Gastrocnemius medialis (tissue), 4 donors: ENCODE data around the gene RSL24D1. TPM values are rescaled to one million over a fixed set of nuclear protein-coding genes. Genes with fewer than 3 reads are reported as not detected.

Source experiments
- ATAC-seq, 2 donors: fragments of 150-250 bp; one replicate each; pipeline ENCODE4 v1.9.1; 2016
- DNase-seq, 2 donors: peaks; one replicate each; pipeline ENCODE4 v3.0.0-alpha.2; 2019
- H3K27ac ChIP-seq, 4 donors: fragments of 200-600 bp; sonication (generic); 1 replicate in 1 of 4; 2 replicates in 3 of 4; pipeline ENCODE4 v1.5.1; 2016 to 2018; ENCODE audit warnings: mild to moderate bottlenecking in 2 of 4, moderate library complexity in 1 of 4
- H3K27me3 ChIP-seq, 3 donors: fragments of 200-600 bp; sonication (generic) in 2 of 3; 1 replicate in 1 of 3; 2 replicates in 2 of 3; pipeline versions ENCODE4 v1.5.1 to v1.6.0; 2016 to 2019; ENCODE audit warnings: mild to moderate bottlenecking in 1 of 3, moderate library complexity in 1 of 3
- H3K36me3 ChIP-seq, 2 donors: fragments of 200-600 bp; sonication (generic) in 1 of 2; one replicate each; pipeline ENCODE4 v1.5.1; 2017 to 2018
- H3K4me1 ChIP-seq, 2 donors: fragments of 200-600 bp; sonication (generic) in 1 of 2; one replicate each; pipeline ENCODE4 v1.5.1; 2016 to 2017; ENCODE audit warnings: mild to moderate bottlenecking in 2 of 2
- H3K4me3 ChIP-seq, 4 donors: fragments of 200-600 bp; sonication (generic) in 3 of 4; 1 replicate in 1 of 4; 2 replicates in 3 of 4; pipeline ENCODE4 v1.5.1; 2016 to 2019; ENCODE audit warnings: mild to moderate bottlenecking in 2 of 4
- H3K9me3 ChIP-seq, 3 donors: fragments of 200-600 bp; sonication (generic) in 2 of 3; 1 replicate in 1 of 3; 2 replicates in 2 of 3; pipeline ENCODE4 v1.5.1; 2016 to 2019
- POLR2A ChIP-seq, 2 donors: fragments of 450-650 bp; IDR thresholded peaks; one replicate each; pipeline ENCODE4 v1.6.1; 2017; ENCODE audit warnings: antibody characterized with exemption in 2 of 2, mild to moderate bottlenecking in 2 of 2, moderate library complexity in 2 of 2
- in situ Hi-C, 4 donors: fragments of 200-750 bp; cut with MboI; loops; one replicate each; pipeline versions ENCODE4 v1.15.0 to v1.8.0; 2017; ENCODE audit warnings: low sequenced_read_pairs in 4 of 4
- intact Hi-C: fragments of 100-400 bp; cut with DNase I; formaldehyde crosslinking; loops from one replicate; pipeline ENCODE4 v1.15.1; 2023; ENCODE audit warnings: low total_unique reads
- total RNA-seq, 4 donors: library from RNA; depleted of rRNA; stranded (reverse); fragments of >200 nt; gene quantifications; one replicate each; pipeline versions ENCODE4 v1.1.0 to v1.2.3, GENCODE V29; 2016
- TF ChIP-seq, protein P1 (sequence below), 5 experiments: fragments of 450-650 bp in 3 of 5; fragments of 200-600 bp in 2 of 5; sonication (generic) in 2 of 5; IDR thresholded peaks in 4 of 5; conservative IDR thresholded peaks in 1 of 5; 1 replicate in 4 of 5; 2 replicates in 1 of 5; pipeline ENCODE4 v1.5.1; 2016 to 2019; ENCODE audit warnings: antibody characterized with exemption in 5 of 5, mild to moderate bottlenecking in 3 of 5, moderate library complexity in 3 of 5

The RSL24D1 gene
- total RNA-seq, 4 donors from 2014 or later, result 36.8 to 53.3 (median 52.0) TPM

DNA sequence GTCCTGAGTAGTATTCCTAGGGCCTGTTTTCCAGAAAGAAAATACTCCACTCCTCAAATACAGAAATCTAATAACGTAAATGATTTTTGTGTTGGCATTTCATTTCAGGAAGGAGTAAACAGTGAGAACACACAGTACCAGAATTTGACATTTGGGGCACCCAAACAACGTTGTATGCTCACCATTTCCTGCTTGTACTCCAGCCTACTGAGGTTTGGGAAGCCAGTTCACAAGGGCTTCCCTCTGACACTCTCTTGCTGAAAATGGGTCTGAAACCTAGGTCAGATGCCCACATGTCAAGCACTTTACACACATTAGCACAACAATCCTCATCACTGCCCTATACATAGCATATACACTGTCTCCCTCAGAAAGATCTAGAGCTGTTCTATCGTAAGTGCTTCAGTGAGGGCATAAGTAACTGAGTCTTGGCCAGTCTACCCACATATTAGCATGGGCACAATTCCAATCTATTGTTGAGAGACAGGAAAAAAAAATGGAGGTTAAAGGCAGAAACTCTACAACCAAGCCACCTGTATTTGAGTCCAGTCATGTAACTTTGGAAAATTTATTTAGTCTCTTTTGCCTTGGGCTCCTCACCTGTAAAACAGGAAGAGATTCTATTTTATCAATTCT is 43.5 kb upstream of the RSL24D1 start:
- DNase-seq (no peak), ATAC-seq (no peak)
- no peaks in the 10 kb centered on the region for H3K4me1 ChIP-seq
- no peaks in the 10 kb centered on the region for H3K36me3 ChIP-seq
- in situ Hi-C loops, result no loop called here
- no peaks in the 10 kb centered on the region for H3K27me3 ChIP-seq
- H3K27ac ChIP-seq, result no peak overlapping the region
- H3K9me3 ChIP-seq, result no peaks in the 10 kb centered on the region
- no peak for TF ChIP-seq POLR2A (IDR thresholded peaks at IDR 0.05)
- TF ChIP-seq, protein P1, sequence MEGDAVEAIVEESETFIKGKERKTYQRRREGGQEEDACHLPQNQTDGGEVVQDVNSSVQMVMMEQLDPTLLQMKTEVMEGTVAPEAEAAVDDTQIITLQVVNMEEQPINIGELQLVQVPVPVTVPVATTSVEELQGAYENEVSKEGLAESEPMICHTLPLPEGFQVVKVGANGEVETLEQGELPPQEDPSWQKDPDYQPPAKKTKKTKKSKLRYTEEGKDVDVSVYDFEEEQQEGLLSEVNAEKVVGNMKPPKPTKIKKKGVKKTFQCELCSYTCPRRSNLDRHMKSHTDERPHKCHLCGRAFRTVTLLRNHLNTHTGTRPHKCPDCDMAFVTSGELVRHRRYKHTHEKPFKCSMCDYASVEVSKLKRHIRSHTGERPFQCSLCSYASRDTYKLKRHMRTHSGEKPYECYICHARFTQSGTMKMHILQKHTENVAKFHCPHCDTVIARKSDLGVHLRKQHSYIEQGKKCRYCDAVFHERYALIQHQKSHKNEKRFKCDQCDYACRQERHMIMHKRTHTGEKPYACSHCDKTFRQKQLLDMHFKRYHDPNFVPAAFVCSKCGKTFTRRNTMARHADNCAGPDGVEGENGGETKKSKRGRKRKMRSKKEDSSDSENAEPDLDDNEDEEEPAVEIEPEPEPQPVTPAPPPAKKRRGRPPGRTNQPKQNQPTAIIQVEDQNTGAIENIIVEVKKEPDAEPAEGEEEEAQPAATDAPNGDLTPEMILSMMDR (IDR thresholded peaks at IDR 0.05 in 4 of 5, conservative IDR thresholded peaks at IDR 0.05 in 1 of 5), result no peak
- intact Hi-C loops, result no loop called here
- no peak overlapping the region for H3K4me3 ChIP-seq

GRCh38 chr15:55239440-55240124 is 42.8 kb upstream of the RSL24D1 start:
- Histone ChIP-seq H3K4me1 (no peaks in the 10 kb centered on the region), H3K9me3 (no peaks in the 10 kb centered on the region), H3K4me3 (no peak overlapping the region), H3K36me3 (no peaks in the 10 kb centered on the region), H3K27ac (no peak overlapping the region), H3K27me3 (no peaks in the 10 kb centered on the region)
- no peak for TF ChIP-seq POLR2A (IDR thresholded peaks at IDR 0.05)
- TF ChIP-seq, protein P1 (IDR thresholded peaks at IDR 0.05 in 4 of 5, conservative IDR thresholded peaks at IDR 0.05 in 1 of 5), result no peak
- DNase-seq (no peak), ATAC-seq (no peak)
- in situ Hi-C loops (no loop called here), intact Hi-C loops (no loop called here)

DNA sequence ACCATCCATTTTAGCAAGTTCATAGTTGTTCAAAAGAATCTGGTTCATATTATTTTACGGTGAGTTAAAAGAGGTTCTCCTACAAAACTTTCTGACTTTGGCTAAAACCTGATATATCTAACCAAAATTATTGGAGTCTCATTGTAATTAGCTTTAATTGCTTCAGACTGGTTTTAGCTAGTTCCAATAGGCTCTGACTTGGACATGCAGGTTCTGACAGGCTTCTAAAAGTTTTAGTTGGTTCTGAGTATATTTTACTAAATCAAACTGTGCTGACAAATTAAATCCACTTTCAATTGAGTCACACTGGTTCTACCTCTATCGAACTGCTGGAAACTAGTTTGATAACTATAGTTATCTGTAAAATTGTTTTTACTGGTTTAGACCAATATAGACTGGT is 42.1 kb upstream of the RSL24D1 start:
- ATAC-seq (no peak), DNase-seq (no peak)
- H3K4me3 ChIP-seq, result no peak overlapping the region
- no peak overlapping the region for H3K27ac ChIP-seq
- no peaks in the 10 kb centered on the region for H3K4me1 ChIP-seq
- in situ Hi-C loops (no loop called here), intact Hi-C loops (no loop called here)
- H3K9me3 ChIP-seq, result no peaks in the 10 kb centered on the region
- TF ChIP-seq, protein P1 (IDR thresholded peaks at IDR 0.05 in 4 of 5, conservative IDR thresholded peaks at IDR 0.05 in 1 of 5), result no peak
- no peak for TF ChIP-seq POLR2A (IDR thresholded peaks at IDR 0.05)
- H3K36me3 ChIP-seq, result no peaks in the 10 kb centered on the region
- H3K27me3 ChIP-seq, result no peaks in the 10 kb centered on the region

DNA sequence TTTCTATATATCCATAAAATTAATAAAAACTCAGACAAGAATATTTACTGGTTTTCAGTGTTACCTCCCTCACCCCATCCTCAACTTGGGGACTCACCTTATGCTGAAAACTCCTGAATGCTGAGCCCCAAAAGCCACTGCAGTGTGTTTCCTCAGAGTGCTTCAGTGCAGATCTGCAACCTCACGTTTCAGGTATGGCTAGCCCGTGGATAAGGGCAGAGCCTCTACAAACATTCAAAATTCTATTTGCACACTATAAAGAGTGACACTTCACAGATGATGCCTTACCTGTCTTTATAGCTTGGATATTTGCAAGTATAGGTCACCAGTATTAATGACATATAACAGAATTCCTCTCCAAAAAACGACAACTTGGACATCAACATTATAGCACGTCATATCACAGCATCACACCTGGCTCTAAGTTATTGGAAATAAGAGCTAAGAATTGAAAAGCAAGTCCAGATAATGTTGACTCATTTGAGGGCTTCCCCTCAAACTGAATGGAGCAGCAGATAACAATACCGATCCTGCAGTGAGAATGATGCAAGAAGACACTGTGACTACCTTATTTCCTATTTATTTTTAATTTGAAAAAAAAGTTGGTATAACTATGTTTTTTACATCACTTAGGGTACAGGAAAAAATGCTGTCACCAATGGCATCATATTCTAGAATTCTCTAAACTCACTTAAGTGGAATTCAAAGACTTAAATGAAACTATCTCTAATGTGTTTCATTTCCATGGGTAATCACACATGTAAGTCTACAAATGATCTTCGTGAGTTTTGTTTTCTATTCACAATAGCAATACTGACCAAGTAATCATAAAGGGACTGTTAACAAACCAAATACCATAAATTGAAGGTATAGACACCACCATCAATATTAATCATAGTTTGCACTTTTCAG is 40.7 kb upstream of the RSL24D1 start:
- Histone ChIP-seq H3K27me3 (no peaks in the 10 kb centered on the region), H3K4me3 (no peak overlapping the region), H3K4me1 (no peaks in the 10 kb centered on the region), H3K9me3 (no peaks in the 10 kb centered on the region), H3K36me3 (no peaks in the 10 kb centered on the region), H3K27ac (no peak overlapping the region)
- TF ChIP-seq, protein P1 (IDR thresholded peaks at IDR 0.05 in 4 of 5, conservative IDR thresholded peaks at IDR 0.05 in 1 of 5), result no peak
- TF ChIP-seq POLR2A (IDR thresholded peaks at IDR 0.05), result no peak
- intact Hi-C loops, result no loop called here
- in situ Hi-C loops, result no loop called here
- DNase-seq, result no peak
- no peak for ATAC-seq
